Hepatocyte (in vitro differentiated cells): ENCODE measurements around the gene STAP2. TPM values are rescaled to one million over a fixed set of nuclear protein-coding genes. Genes with fewer than 3 reads are reported as not detected.

Source experiments
- DNase-seq: peaks from one replicate; pipeline ENCODE4 v3.0.0-alpha.2; 2016; ENCODE audit warnings: low spot score
- H2AFZ ChIP-seq: fragments of 200-600 bp; sonication (generic); 2 replicates; pipeline ENCODE4 v1.6.0; 2016; ENCODE audit warnings: antibody characterized with exemption, mild to moderate bottlenecking
- H3K27ac ChIP-seq: fragments of 200-600 bp; sonication (generic); 2 replicates; pipeline ENCODE4 v1.5.1; 2016; ENCODE audit warnings: mild to moderate bottlenecking
- H3K27me3 ChIP-seq: fragments of 200-600 bp; sonication (generic); 2 replicates; pipeline ENCODE4 v1.6.1; 2016
- H3K36me3 ChIP-seq: fragments of 200-600 bp; sonication (generic); replicated peaks from 2 replicates; pipeline ENCODE4 v1.5.1; 2016; ENCODE audit warnings: low read depth; ENCODE audit not compliant: insufficient read depth
- H3K4me1 ChIP-seq: fragments of 200-600 bp; sonication (generic); 2 replicates; pipeline ENCODE4 v1.5.1; 2016; ENCODE audit warnings: mild to moderate bottlenecking, moderate library complexity; ENCODE audit not compliant: insufficient read depth
- H3K4me2 ChIP-seq: fragments of 200-600 bp; sonication (generic); 2 replicates; pipeline ENCODE4 v1.6.0; 2016
- H3K4me3 ChIP-seq: fragments of 200-600 bp; sonication (generic); 2 replicates; pipeline ENCODE4 v1.5.1; 2016; ENCODE audit warnings: mild to moderate bottlenecking
- H3K79me2 ChIP-seq: fragments of 200-600 bp; sonication (generic); 2 replicates; pipeline ENCODE4 v1.6.0; 2017; ENCODE audit warnings: mild to moderate bottlenecking
- H3K9me2 ChIP-seq: fragments of 200-600 bp; sonication (generic); replicated peaks from 2 replicates; pipeline ENCODE4 v1.6.0; 2017; ENCODE audit warnings: mild to moderate bottlenecking; ENCODE audit not compliant: insufficient read depth
- H3K9me3 ChIP-seq: fragments of 200-600 bp; sonication (generic); 2 replicates; pipeline ENCODE4 v1.5.1; 2016; ENCODE audit warnings: low read depth, mild to moderate bottlenecking
- H4K20me1 ChIP-seq: fragments of 200-600 bp; sonication (generic); 2 replicates; pipeline ENCODE4 v1.6.0; 2016; ENCODE audit warnings: mild to moderate bottlenecking; ENCODE audit not compliant: insufficient read depth, poor library complexity, severe bottlenecking
- CTCF ChIP-seq: fragments of 200-600 bp; sonication (generic); IDR thresholded peaks from 2 replicates; pipeline ENCODE4 v1.5.1; 2016; ENCODE audit warnings: antibody characterized with exemption, mild to moderate bottlenecking; ENCODE audit not compliant: poor library complexity
- EZH2 ChIP-seq: fragments of 200-600 bp; sonication (generic); IDR thresholded peaks from 2 replicates; pipeline ENCODE4 v1.6.1; 2016; ENCODE audit warnings: antibody characterized with exemption, mild to moderate bottlenecking, borderline replicate concordance
- EZH2phosphoT487 ChIP-seq: fragments of 200-600 bp; sonication (generic); IDR thresholded peaks from one replicate; pipeline ENCODE4 v1.6.1; 2018; ENCODE audit warnings: antibody characterized with exemption, mild to moderate bottlenecking, low read depth, moderate library complexity; ENCODE audit not compliant: unreplicated experiment, severe bottlenecking
- WGBS: methylation state at CpG from one replicate; pipeline ENCODE4 v1.1.6; 2016; ENCODE audit warnings: low lambda C conversion rate; ENCODE audit errors: missing lambda C conversion rate; 5-methylcytosine and 5-hydroxymethylcytosine counted together
- polyA plus RNA-seq: library from polyadenylated mRNA; unstranded; fragments of >200 nt; fragmentation: Nextera tagmentation; extraction: Ambion mirVana; gene quantifications from 2 replicates; pipeline ENCODE4 v1.2.1, GENCODE V29; 2016
- total RNA-seq: library from RNA; depleted of rRNA; stranded (reverse); fragments of >200 nt; gene quantifications from 2 replicates; pipeline ENCODE4 v1.2.3, GENCODE V29; 2014

The STAP2 gene
- total and polyA plus RNA-seq, 2 experiments from 2014 or later: 28.1 to 34.4 TPM

DNA sequence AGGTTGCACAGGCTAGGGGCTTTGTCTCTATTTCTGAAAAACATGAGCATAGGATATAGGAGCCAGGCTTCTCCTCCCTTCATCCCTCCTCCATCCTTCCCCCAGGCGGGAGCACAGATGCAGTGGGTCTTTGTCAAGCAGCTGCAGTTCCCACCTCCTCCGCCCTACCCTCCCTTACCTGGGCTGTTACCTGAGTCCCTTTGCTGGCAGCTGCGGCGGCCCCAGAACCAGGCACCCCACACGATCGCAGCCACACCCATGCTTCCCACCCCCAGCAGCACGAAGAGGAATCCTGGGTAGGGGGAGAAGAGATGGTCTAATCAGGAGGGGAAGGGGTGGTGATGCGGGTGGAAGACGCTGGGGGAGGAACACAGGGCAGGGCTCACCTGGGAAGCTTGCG, 44.2 kb downstream of the STAP2 start:
- Histone ChIP-seq H3K4me2 (no peak overlapping the region), H3K9me3 (no peaks in the 10 kb centered on the region), H4K20me1 (no peaks in the 10 kb centered on the region), H3K27ac (no peak overlapping the region), H3K9me2 (no peaks in the 10 kb centered on the region), H3K4me3 (no peak overlapping the region), H3K4me1 (no peaks in the 10 kb centered on the region), H3K79me2 (no peaks in the 10 kb centered on the region), H3K27me3 (no peaks in the 10 kb centered on the region), H2AFZ (no peak overlapping the region), H3K36me3 (no peaks in the 10 kb centered on the region)
- 65% methylated on average over 10 of the region's 10 CpGs for WGBS
- no peak for DNase-seq
- no peak for TF ChIP-seq CTCF
- no peak for TF ChIP-seq EZH2phosphoT487
- TF ChIP-seq EZH2: no peak

- H3K27ac ChIP-seq: no peak overlapping the region
- H3K36me3 ChIP-seq: no peaks in the 10 kb centered on the region
- no peaks in the 10 kb centered on the region for H3K4me1 ChIP-seq
- no peak for DNase-seq
- WGBS: 87% methylated on average over 15 of the region's 15 CpGs
- no peak for TF ChIP-seq EZH2
- TF ChIP-seq CTCF: no peak
- no peak for TF ChIP-seq EZH2phosphoT487
- H3K27me3 ChIP-seq: no peaks in the 10 kb centered on the region
- H3K4me3 ChIP-seq: no peak overlapping the region
- no peaks in the 10 kb centered on the region for H3K9me3 ChIP-seq
- H2AFZ ChIP-seq: no peak overlapping the region
- no peaks in the 10 kb centered on the region for H4K20me1 ChIP-seq
- H3K79me2 ChIP-seq: no peaks in the 10 kb centered on the region
- H3K4me2 ChIP-seq: no peak overlapping the region
- H3K9me2 ChIP-seq: no peaks in the 10 kb centered on the region
Observed at GRCh38 chr19:4292515-4292914, 46.1 kb downstream of the STAP2 start.

- H3K4me2 ChIP-seq: no peak overlapping the region
- no peaks in the 10 kb centered on the region for H3K36me3 ChIP-seq
- no peaks in the 10 kb centered on the region for H4K20me1 ChIP-seq
- no peaks in the 10 kb centered on the region for H3K79me2 ChIP-seq
- H3K9me2 ChIP-seq: no peaks in the 10 kb centered on the region
- WGBS: 83% methylated on average over 8 of the region's 8 CpGs
- no peaks in the 10 kb centered on the region for H3K9me3 ChIP-seq
- no peak overlapping the region for H3K27ac ChIP-seq
- H3K27me3 ChIP-seq: no peaks in the 10 kb centered on the region
- H2AFZ ChIP-seq: no peak overlapping the region
- DNase-seq: no peak
- no peak overlapping the region for H3K4me3 ChIP-seq
- no peak for TF ChIP-seq EZH2phosphoT487
- TF ChIP-seq EZH2: no peak
- no peak for TF ChIP-seq CTCF
- H3K4me1 ChIP-seq: no peaks in the 10 kb centered on the region
Observed at GRCh38 chr19:4291184-4291732, 47.4 kb downstream of the STAP2 start.
